Measurements from ENCODE around the gene SLC9A9.

Gene SLC9A9

DNA sequence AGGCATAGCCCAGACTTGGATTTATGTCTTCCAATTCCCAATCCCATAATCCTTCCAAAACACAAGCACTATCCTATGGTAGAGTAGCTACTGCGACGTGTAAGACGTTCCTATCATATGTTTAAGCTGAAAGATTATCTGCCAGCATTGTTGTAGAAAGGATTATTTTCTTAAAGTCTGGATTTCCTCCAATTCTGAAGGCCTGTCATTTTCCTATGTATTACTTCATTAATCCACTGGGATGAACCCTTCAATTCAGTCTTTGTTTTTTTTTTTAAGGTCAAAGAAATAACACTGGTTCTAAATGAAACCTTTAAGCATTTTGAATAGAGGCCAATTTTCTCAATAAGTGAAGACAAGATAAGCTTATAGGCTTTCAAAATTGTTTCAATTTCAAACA lies 289.0 kb downstream of the SLC9A9 start:
- Histone ChIP-seq H3K9me3 (replicated peaks in 1 of 11) (peaks cover 35 to 61% (median 50%) of the 10 kb centered on the region in 11 experiments), H3K36me3 (peaks cover 0 to 42% (median 0%) of the 10 kb centered on the region in 11 experiments; a peak in 6 of 22 replicates), H3K27me3 (no peaks in the 10 kb centered on the region), H3K9ac (no peak overlapping the region), H3K27ac (no peak overlapping the region), H3K4me3 (no peak overlapping the region), H3K4me1 (peaks cover 0 to 13% (median 0%) of the 10 kb centered on the region in 10 experiments; a peak in 3 of 20 replicates), H4K20me1 (no peaks in the 10 kb centered on the region), H3K4me2 (no peak overlapping the region)
- TF ChIP-seq Cebpa-rat (IDR thresholded peaks at IDR 0.05): no peak

- Histone ChIP-seq H4K20me1 (no peaks in the 10 kb centered on the region), H3K27ac (no peak overlapping the region), H3K4me2 (no peak overlapping the region), H3K4me1 (peaks cover 0 to 11% (median 4%) of the 10 kb centered on the region in 10 experiments; a peak in 6 of 20 replicates), H3K36me3 (peaks cover 0 to 71% (median 0%) of the 10 kb centered on the region in 11 experiments; a peak in 6 of 22 replicates), H3K9ac (no peak overlapping the region), H3K9me3 (replicated peaks in 1 of 11) (peaks cover 18 to 49% (median 29%) of the 10 kb centered on the region in 11 experiments), H3K4me3 (no peak overlapping the region), H3K27me3 (no peaks in the 10 kb centered on the region)
- TF ChIP-seq Cebpa-rat (IDR thresholded peaks at IDR 0.05): no peak
Observed at GRCh38 chr3:143552851-143553250, 295.4 kb downstream of the SLC9A9 start.

- H4K20me1 ChIP-seq: no peaks in the 10 kb centered on the region
- H3K9me3 ChIP-seq (replicated peaks in 1 of 11): peaks cover 7 to 47% (median 18%) of the 10 kb centered on the region in 11 experiments
- H3K4me2 ChIP-seq: peak overlapping the region in 2 of 11 experiments; percentile 14 to 31; a peak in 2 of 22 replicates
- no peaks in the 10 kb centered on the region for H3K27me3 ChIP-seq
- TF ChIP-seq Cebpa-rat (IDR thresholded peaks at IDR 0.05): no peak
- H3K36me3 ChIP-seq: peaks cover 0 to 75% (median 0%) of the 10 kb centered on the region in 11 experiments; a peak in 6 of 22 replicates
- no peak overlapping the region for H3K9ac ChIP-seq
- H3K27ac ChIP-seq: no peak overlapping the region
- H3K4me3 ChIP-seq: no peak overlapping the region
- peaks cover 0 to 11% (median 4%) of the 10 kb centered on the region in 10 experiments; a peak in 6 of 20 replicates for H3K4me1 ChIP-seq
Observed at GRCh38 chr3:143551761-143552160, 296.5 kb downstream of the SLC9A9 start.

- Histone ChIP-seq H3K36me3 (peaks cover 0 to 91% (median 0%) of the 10 kb centered on the region in 11 experiments; a peak in 6 of 22 replicates), H3K27me3 (no peaks in the 10 kb centered on the region), H3K4me1 (peaks cover 0 to 11% (median 4%) of the 10 kb centered on the region in 10 experiments; a peak in 6 of 20 replicates), H3K9me3 (replicated peaks in 1 of 11) (peaks cover 7 to 50% (median 15%) of the 10 kb centered on the region in 11 experiments; a peak in 16 of 22 replicates), H3K9ac (no peak overlapping the region), H3K27ac (no peak overlapping the region), H4K20me1 (no peaks in the 10 kb centered on the region), H3K4me3 (no peak overlapping the region), H3K4me2 (no peak overlapping the region)
- no peak for TF ChIP-seq Cebpa-rat (IDR thresholded peaks at IDR 0.05)
Observed at GRCh38 chr3:143548861-143549497, 299.3 kb downstream of the SLC9A9 start.

DNA sequence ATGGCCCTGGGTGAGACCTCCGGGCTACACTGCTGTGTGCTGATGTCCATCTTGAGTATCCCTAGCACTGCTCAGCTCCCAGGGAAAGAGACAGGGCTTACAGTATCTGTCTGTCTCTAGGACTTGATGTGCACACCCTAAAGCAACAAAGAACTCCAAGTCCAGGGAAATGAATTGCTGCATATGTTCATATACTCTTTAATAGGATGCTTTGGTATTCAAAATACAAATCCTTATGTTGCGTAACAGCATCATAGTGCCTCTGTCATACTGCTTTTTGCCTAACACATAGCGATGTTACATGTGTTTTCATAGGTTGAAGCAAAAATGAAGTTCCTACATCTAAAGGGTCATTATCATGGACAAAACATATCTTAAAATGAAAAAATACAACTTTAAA lies 299.9 kb downstream of the SLC9A9 start:
- Histone ChIP-seq H4K20me1 (no peaks in the 10 kb centered on the region), H3K27ac (no peak overlapping the region), H3K4me1 (peaks cover 0 to 11% (median 4%) of the 10 kb centered on the region in 10 experiments; a peak in 6 of 20 replicates), H3K9me3 (replicated peaks in 1 of 11) (peaks cover 9 to 56% (median 17%) of the 10 kb centered on the region in 11 experiments; a peak in 16 of 22 replicates), H3K36me3 (peaks cover 0 to 97% (median 0%) of the 10 kb centered on the region in 11 experiments; a peak in 6 of 22 replicates), H3K27me3 (no peaks in the 10 kb centered on the region), H3K4me2 (no peak overlapping the region), H3K4me3 (no peak overlapping the region), H3K9ac (no peak overlapping the region)
- peak in 2 of 11 experiments; percentile 9 to 17; a peak in 1 of 22 replicates for TF ChIP-seq Cebpa-rat (IDR thresholded peaks at IDR 0.05)

DNA sequence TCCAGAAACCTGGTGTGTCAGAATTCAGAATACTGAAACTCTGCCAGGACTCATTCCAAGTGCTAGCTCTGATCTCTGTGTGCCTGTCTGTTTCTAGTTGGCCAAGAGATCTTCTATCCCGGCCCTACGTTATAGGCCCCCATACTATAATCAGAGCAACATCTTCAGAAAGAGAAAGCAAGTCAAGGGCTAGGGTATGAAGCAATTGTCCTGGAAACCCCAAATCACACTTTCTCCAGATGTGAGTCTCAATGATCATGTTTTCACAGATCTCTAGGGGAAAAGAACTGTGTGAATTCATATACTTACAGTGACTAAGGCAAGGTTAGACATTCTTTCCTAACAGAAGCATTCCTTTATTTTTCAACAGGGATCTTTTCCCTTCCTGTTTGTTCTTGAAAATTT lies 309.7 kb downstream of the SLC9A9 start:
- Histone ChIP-seq H4K20me1 (no peaks in the 10 kb centered on the region), H3K36me3 (peaks cover 0 to 49% (median 0%) of the 10 kb centered on the region in 11 experiments; a peak in 5 of 22 replicates), H3K4me1 (peaks cover 0 to 25% (median 12%) of the 10 kb centered on the region in 10 experiments; a peak in 14 of 20 replicates), H3K4me3 (no peak overlapping the region), H3K9me3 (replicated peaks in 1 of 11) (peaks cover 0 to 8% (median under 1%) of the 10 kb centered on the region in 11 experiments; a peak in 6 of 22 replicates), H3K27me3 (no peaks in the 10 kb centered on the region), H3K4me2 (peak overlapping the region in 3 of 11 experiments; percentile 4 to 19 (median 8); a peak in 2 of 22 replicates), H3K27ac (no peak overlapping the region), H3K9ac (no peak overlapping the region)
- no peak for TF ChIP-seq Cebpa-rat (IDR thresholded peaks at IDR 0.05)

DNA sequence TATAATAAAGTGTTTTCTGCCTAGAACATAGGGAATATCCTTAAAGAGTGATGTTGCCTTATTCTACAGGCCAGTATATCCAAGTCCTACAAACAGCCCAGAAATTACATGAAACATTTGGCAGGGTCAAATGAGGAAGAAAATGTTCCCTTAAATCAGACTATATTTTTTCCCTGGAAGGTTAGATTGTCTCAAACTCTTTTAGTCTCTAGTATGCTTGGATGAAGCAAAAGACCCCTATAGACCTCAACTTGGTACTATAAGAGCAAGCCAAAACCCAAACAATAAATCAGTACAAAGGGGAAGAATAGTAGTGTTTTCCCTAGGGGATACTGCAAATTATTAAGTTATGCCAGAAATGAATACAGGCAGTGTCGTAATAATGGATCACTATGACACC lies 310.2 kb downstream of the SLC9A9 start:
- peak overlapping the region in 3 of 11 experiments; percentile 4 to 19 (median 8); a peak in 3 of 22 replicates for H3K4me2 ChIP-seq
- no peak overlapping the region for H3K27ac ChIP-seq
- peaks cover 0 to 3% (median 0%) of the 10 kb centered on the region in 11 experiments; a peak in 4 of 22 replicates for H3K9me3 ChIP-seq (replicated peaks in 1 of 11)
- peaks cover 0 to 46% (median 0%) of the 10 kb centered on the region in 11 experiments; a peak in 4 of 22 replicates for H3K36me3 ChIP-seq
- peaks cover 0 to 25% (median 12%) of the 10 kb centered on the region in 10 experiments; a peak in 14 of 20 replicates for H3K4me1 ChIP-seq
- no peaks in the 10 kb centered on the region for H3K27me3 ChIP-seq
- TF ChIP-seq Cebpa-rat (IDR thresholded peaks at IDR 0.05): no peak
- no peak overlapping the region for H3K9ac ChIP-seq
- no peak overlapping the region for H3K4me3 ChIP-seq
- no peaks in the 10 kb centered on the region for H4K20me1 ChIP-seq

DNA sequence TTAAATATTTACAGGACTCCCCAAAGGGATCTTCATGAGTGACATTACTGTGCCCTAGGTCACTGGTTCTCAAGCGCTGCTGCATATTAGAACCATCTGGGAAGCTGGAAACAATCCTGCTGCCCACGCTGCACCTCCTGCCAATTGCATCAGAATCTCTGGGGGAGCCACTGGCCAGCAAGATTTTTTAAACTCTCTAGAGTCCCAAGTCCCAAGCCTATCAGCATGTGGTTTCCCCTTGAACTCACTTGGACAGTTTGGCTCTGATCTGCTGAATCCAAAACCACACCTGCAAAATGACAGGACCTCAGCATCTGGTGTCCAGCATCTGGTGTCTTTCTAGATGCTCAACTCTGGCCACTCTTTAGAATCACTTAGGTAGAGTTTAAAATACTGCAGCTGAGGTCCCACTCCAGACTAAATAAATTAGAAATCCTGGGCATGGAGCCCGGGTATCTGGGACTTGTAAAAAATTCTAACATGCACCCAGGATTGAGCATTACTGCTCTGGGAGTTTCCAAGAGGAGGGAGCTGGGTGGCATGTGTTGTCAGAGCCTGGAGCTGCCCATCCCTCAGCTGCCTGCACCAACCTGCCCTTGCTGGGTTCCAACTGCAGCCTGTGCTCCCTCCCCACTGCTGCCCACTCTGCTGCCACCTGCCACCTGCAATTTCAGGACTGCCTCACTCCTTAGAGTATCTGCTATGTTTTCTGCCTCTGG lies 311.3 kb downstream of the SLC9A9 start:
- Histone ChIP-seq H3K9me3 (replicated peaks in 1 of 11) (no peaks in the 10 kb centered on the region), H3K4me2 (peak overlapping the region in 9 of 11 experiments; percentile 1 to 59 (median 21); a peak in 11 of 22 replicates), H3K27me3 (no peaks in the 10 kb centered on the region), H3K4me3 (no peak overlapping the region), H3K4me1 (peaks cover 0 to 25% (median 12%) of the 10 kb centered on the region in 10 experiments; a peak in 14 of 20 replicates), H3K36me3 (peaks cover 0 to 43% (median 0%) of the 10 kb centered on the region in 11 experiments; a peak in 4 of 22 replicates), H3K27ac (no peak overlapping the region), H4K20me1 (no peaks in the 10 kb centered on the region), H3K9ac (no peak overlapping the region)
- no peak for TF ChIP-seq Cebpa-rat (IDR thresholded peaks at IDR 0.05)

All from BLaER1 treated with 17β-estradiol and CSF1 and Interleukin-3, amounts not matched to agents 10 nM and 100 nM (cell line).